Gastrocnemius medialis (tissue), 4 donors: ENCODE data around the gene C6orf89.

ENCODE experiments used
- POLR2A ChIP-seq, 2 donors: fragments of 450-650 bp; IDR thresholded peaks; one replicate each; pipeline ENCODE4 v1.6.1; 2017; ENCODE audit warnings: antibody characterized with exemption in 2 of 2, mild to moderate bottlenecking in 2 of 2, moderate library complexity in 2 of 2
- TF ChIP-seq, protein P1 (sequence below), 5 experiments: fragments of 450-650 bp in 3 of 5; fragments of 200-600 bp in 2 of 5; sonication (generic) in 2 of 5; IDR thresholded peaks in 4 of 5; conservative IDR thresholded peaks in 1 of 5; 1 replicate in 4 of 5; 2 replicates in 1 of 5; pipeline ENCODE4 v1.5.1; 2016 to 2019; ENCODE audit warnings: antibody characterized with exemption in 5 of 5, mild to moderate bottlenecking in 3 of 5, moderate library complexity in 3 of 5

GRCh38 chr6:36886950-36887618, 1.3 kb downstream of the C6orf89 start:
- TF ChIP-seq, protein P1, sequence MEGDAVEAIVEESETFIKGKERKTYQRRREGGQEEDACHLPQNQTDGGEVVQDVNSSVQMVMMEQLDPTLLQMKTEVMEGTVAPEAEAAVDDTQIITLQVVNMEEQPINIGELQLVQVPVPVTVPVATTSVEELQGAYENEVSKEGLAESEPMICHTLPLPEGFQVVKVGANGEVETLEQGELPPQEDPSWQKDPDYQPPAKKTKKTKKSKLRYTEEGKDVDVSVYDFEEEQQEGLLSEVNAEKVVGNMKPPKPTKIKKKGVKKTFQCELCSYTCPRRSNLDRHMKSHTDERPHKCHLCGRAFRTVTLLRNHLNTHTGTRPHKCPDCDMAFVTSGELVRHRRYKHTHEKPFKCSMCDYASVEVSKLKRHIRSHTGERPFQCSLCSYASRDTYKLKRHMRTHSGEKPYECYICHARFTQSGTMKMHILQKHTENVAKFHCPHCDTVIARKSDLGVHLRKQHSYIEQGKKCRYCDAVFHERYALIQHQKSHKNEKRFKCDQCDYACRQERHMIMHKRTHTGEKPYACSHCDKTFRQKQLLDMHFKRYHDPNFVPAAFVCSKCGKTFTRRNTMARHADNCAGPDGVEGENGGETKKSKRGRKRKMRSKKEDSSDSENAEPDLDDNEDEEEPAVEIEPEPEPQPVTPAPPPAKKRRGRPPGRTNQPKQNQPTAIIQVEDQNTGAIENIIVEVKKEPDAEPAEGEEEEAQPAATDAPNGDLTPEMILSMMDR (IDR thresholded peaks at IDR 0.05 in 4 of 5, conservative IDR thresholded peaks at IDR 0.05 in 1 of 5) = no peak
- no peak for TF ChIP-seq POLR2A (IDR thresholded peaks at IDR 0.05)
